ENCODE data around the gene ABHD1. TPM values are rescaled to one million over a fixed set of nuclear protein-coding genes. Genes with fewer than 3 reads are reported as not detected.

Gene ABHD1
- total RNA-seq, 1 donor from 2014 or later = 0.78 TPM

GRCh38 chr2:27086724-27087593 is 36.7 kb upstream of the ABHD1 start, which contains the start of gene KHK:
KHK (plus strand) TSS chr2:27086772; CDS start chr2:27087260, 488 bp downstream.
- peak; percentile 61 for DNase-seq (ENCODE audit: low spot score)

- no peak for DNase-seq (ENCODE audit: low spot score)
Measured at GRCh38 chr2:27087823-27088410, 35.7 kb upstream of the ABHD1 start.

GRCh38 chr2:27088634-27089033 is 35.0 kb upstream of the ABHD1 start:
- no peak for DNase-seq (ENCODE audit: low spot score)

GRCh38 chr2:27089111-27089954 is 34.3 kb upstream of the ABHD1 start:
- no peak for DNase-seq (ENCODE audit: low spot score)

- DNase-seq (ENCODE audit: low spot score) = no peak
Measured at GRCh38 chr2:27091746-27092695, 31.6 kb upstream of the ABHD1 start.

- no peak for DNase-seq (ENCODE audit: low spot score)
Measured at GRCh38 chr2:27092696-27093429, 30.8 kb upstream of the ABHD1 start.

- no peak for DNase-seq (ENCODE audit: low spot score)
Measured at GRCh38 chr2:27093430-27094352, 29.9 kb upstream of the ABHD1 start.

GRCh38 chr2:27094353-27094984 is 29.1 kb upstream of the ABHD1 start:
- DNase-seq (ENCODE audit: low spot score) = no peak

- DNase-seq (ENCODE audit: low spot score) = no peak
Measured at GRCh38 chr2:27095427-27095744, 28.2 kb upstream of the ABHD1 start.

GRCh38 chr2:27095745-27096651 is 27.6 kb upstream of the ABHD1 start:
- peak; percentile 59 for DNase-seq (ENCODE audit: low spot score)

GRCh38 chr2:27096748-27097297 is 26.8 kb upstream of the ABHD1 start:
- DNase-seq (ENCODE audit: low spot score) = no peak

GRCh38 chr2:27097341-27097740 is 26.3 kb upstream of the ABHD1 start:
- DNase-seq (ENCODE audit: low spot score) = no peak

GRCh38 chr2:27099334-27099955 is 24.2 kb upstream of the ABHD1 start:
- DNase-seq (ENCODE audit: low spot score) = no peak

- no peak for DNase-seq (ENCODE audit: low spot score)
Measured at GRCh38 chr2:27100036-27100435, 23.6 kb upstream of the ABHD1 start.

- DNase-seq (ENCODE audit: low spot score) = no peak
Measured at GRCh38 chr2:27102329-27102728, 21.3 kb upstream of the ABHD1 start.

- no peak for DNase-seq (ENCODE audit: low spot score)
Measured at GRCh38 chr2:27105981-27106380, 17.6 kb upstream of the ABHD1 start.

GRCh38 chr2:27108221-27108620 is 15.4 kb upstream of the ABHD1 start:
- DNase-seq (ENCODE audit: low spot score) = no peak

Data from ureter (tissue), 1 donor.